ENCODE data around the gene RAB8B. TPM values are rescaled to one million over a fixed set of nuclear protein-coding genes. Genes with fewer than 3 reads are reported as not detected.

Gene RAB8B
- total RNA-seq, 4 donors from 2014 or later, result 7.2 to 33.4 (median 14.3) TPM

- H3K4me1 ChIP-seq, result peaks cover 0 to 3% of the 10 kb centered on the region in 2 donors
- peak; percentile 68 to 81 for ATAC-seq
- H3K27me3 ChIP-seq, result no peaks in the 10 kb centered on the region
- peak; percentile 64 to 68 for DNase-seq
- H3K9me3 ChIP-seq, result no peaks in the 10 kb centered on the region
- no peaks in the 10 kb centered on the region for H3K36me3 ChIP-seq
- H3K4me3 ChIP-seq, result peak within 1 kb of the TSS; percentile 84 to 99 (median 92)
- in situ Hi-C loops (cut with MboI; ENCODE audit: low sequenced_read_pairs in 4 of 4), result loop anchor here in 2 of 4 donors (10.0 to 25.0 kb wide), 2 partner anchors 112 to 310 kb away; partner anchors contain the start of gene FBXL22 (in 1 of the 2)
- TF ChIP-seq POLR2A (IDR thresholded peaks at IDR 0.05), result peak; percentile 26 to 53
- TF ChIP-seq CTCF (IDR thresholded peaks at IDR 0.05 in 4 of 5, conservative IDR thresholded peaks at IDR 0.05 in 1 of 5), result no peak
- intact Hi-C loops (cut with DNase I; ENCODE audit: low total_unique reads), result loop anchor here (2.0 to 5.0 kb wide), 3 partner anchors 90 to 155 kb away; partner anchors contain the start of genes LACTB, RAB8B and RPS27L
- peak within 1 kb of the TSS; percentile 82 to 89 (median 86) for H3K27ac ChIP-seq
These were observed 87.9 kb downstream of the RAB8B start, which contains the start of gene APH1B for GRCh38 chr15:63277038-63277892. APH1B (plus strand) TSS chr15:63277605; CDS start chr15:63277624, 19 bp downstream.

- no peaks in the 10 kb centered on the region for H3K36me3 ChIP-seq
- no peak for TF ChIP-seq POLR2A (IDR thresholded peaks at IDR 0.05)
- no peak for TF ChIP-seq CTCF (IDR thresholded peaks at IDR 0.05 in 4 of 5, conservative IDR thresholded peaks at IDR 0.05 in 1 of 5)
- peak overlapping the region; percentile 82 to 89 (median 86) for H3K27ac ChIP-seq
- ATAC-seq (peak; percentile 24 to 25), DNase-seq (no peak)
- intact Hi-C loops (cut with DNase I; ENCODE audit: low total_unique reads), result loop anchor here (2.0 to 5.0 kb wide), 3 partner anchors 91 to 156 kb away; partner anchors contain the start of genes LACTB, RAB8B and RPS27L
- peaks cover 0 to 3% of the 10 kb centered on the region in 2 donors for H3K4me1 ChIP-seq
- peak overlapping the region; percentile 84 to 99 (median 92) for H3K4me3 ChIP-seq
- no peaks in the 10 kb centered on the region for H3K9me3 ChIP-seq
- H3K27me3 ChIP-seq, result no peaks in the 10 kb centered on the region
- in situ Hi-C loops (cut with MboI; ENCODE audit: low sequenced_read_pairs in 4 of 4), result loop anchor here in 2 of 4 donors (10.0 to 25.0 kb wide), 2 partner anchors 113 to 309 kb away; partner anchors contain the start of gene FBXL22 (in 1 of the 2)
These were observed 88.6 kb downstream of the RAB8B start for GRCh38 chr15:63277893-63278456.

GRCh38 chr15:63283126-63283525 lies 93.7 kb downstream of the RAB8B start:
- intact Hi-C loops (cut with DNase I; ENCODE audit: low total_unique reads) (loop anchor here (10.0 kb wide), 1 partner anchor 312 kb away; the partner anchor contains the start of gene FBXL22), in situ Hi-C loops (cut with MboI; ENCODE audit: low sequenced_read_pairs in 4 of 4) (loop anchor here in 1 of 4 donors (25.0 kb wide), 1 partner anchor 304 kb away; the partner anchor contains the start of gene FBXL22)
- H3K9me3 ChIP-seq, result no peaks in the 10 kb centered on the region
- no peaks in the 10 kb centered on the region for H3K4me1 ChIP-seq
- H3K27ac ChIP-seq, result no peak overlapping the region
- ATAC-seq (no peak), DNase-seq (peak in 1 of 2 donors; percentile 28)
- no peaks in the 10 kb centered on the region for H3K36me3 ChIP-seq
- no peak for TF ChIP-seq CTCF (IDR thresholded peaks at IDR 0.05 in 4 of 5, conservative IDR thresholded peaks at IDR 0.05 in 1 of 5)
- no peak for TF ChIP-seq POLR2A (IDR thresholded peaks at IDR 0.05)
- H3K4me3 ChIP-seq, result no peak overlapping the region
- no peaks in the 10 kb centered on the region for H3K27me3 ChIP-seq

- intact Hi-C loops (cut with DNase I; ENCODE audit: low total_unique reads) (loop anchor here (10.0 kb wide), 1 partner anchor 310 kb away; the partner anchor contains the start of gene FBXL22), in situ Hi-C loops (cut with MboI; ENCODE audit: low sequenced_read_pairs in 4 of 4) (loop anchor here in 1 of 4 donors (25.0 kb wide), 1 partner anchor 303 kb away; the partner anchor contains the start of gene FBXL22)
- ATAC-seq, result no peak
- DNase-seq, result no peak
- Histone ChIP-seq H3K36me3 (no peaks in the 10 kb centered on the region), H3K4me3 (no peak overlapping the region), H3K4me1 (no peaks in the 10 kb centered on the region), H3K27ac (no peak overlapping the region), H3K9me3 (no peaks in the 10 kb centered on the region), H3K27me3 (no peaks in the 10 kb centered on the region)
- TF ChIP-seq CTCF (IDR thresholded peaks at IDR 0.05 in 4 of 5, conservative IDR thresholded peaks at IDR 0.05 in 1 of 5), result no peak
These were observed 94.9 kb downstream of the RAB8B start for GRCh38 chr15:63284335-63284734.
